Fibroblast of lung (primary cell): ENCODE measurements around the gene MRPS21. TPM values are rescaled to one million over a fixed set of nuclear protein-coding genes. Genes with fewer than 3 reads are reported as not detected.
A peak's percentile ranks its signal among the peaks of the same experiment; 100 is the strongest.

Source experiments
- DNase-seq, 2 donors: peaks; one replicate each; pipeline versions ENCODE4 v3.0.0 to v3.0.0-alpha.2; 2010; ENCODE audit warnings: low read depth in 2 of 2
- H2AFZ ChIP-seq: 2 replicates; pipeline ENCODE4 v1.5.1; 2012; ENCODE audit warnings: low read length, control low read depth, inconsistent platforms
- H3K27ac ChIP-seq: 2 replicates; pipeline ENCODE4 v1.5.1; 2011; ENCODE audit warnings: low read length, control low read depth; ENCODE audit not compliant: insufficient read depth
- H3K27me3 ChIP-seq: 2 replicates; pipeline ENCODE4 v1.5.1; 2011; ENCODE audit warnings: mild to moderate bottlenecking, low read length; ENCODE audit not compliant: control insufficient read depth, insufficient read depth
- H3K36me3 ChIP-seq: 2 replicates; pipeline ENCODE4 v1.5.1; 2011; ENCODE audit warnings: low read length; ENCODE audit not compliant: control insufficient read depth, insufficient read depth
- H3K4me1 ChIP-seq: 2 replicates; pipeline ENCODE4 v1.5.1; 2011; ENCODE audit warnings: low read length; ENCODE audit not compliant: control insufficient read depth, insufficient read depth; ENCODE audit errors: extremely low read depth
- H3K4me2 ChIP-seq: 2 replicates; pipeline ENCODE4 v1.5.1; 2011; ENCODE audit warnings: low read length, control low read depth; ENCODE audit not compliant: insufficient read depth; ENCODE audit errors: extremely low read depth
- H3K4me3 ChIP-seq, 4 experiments: fragments of 200-600 bp in 1 of 4; sonication (generic) in 1 of 4; replicated peaks in 1 of 4; 2 replicates each; pipeline ENCODE4 v1.5.1; 2011 to 2016; ENCODE audit warnings: low read length in 4 of 4, low read depth in 3 of 4, mild to moderate bottlenecking in 3 of 4, control low read depth in 2 of 4, inconsistent platforms in 1 of 4, mixed read lengths in 1 of 4; ENCODE audit not compliant: insufficient read depth in 1 of 4; ENCODE audit errors: control extremely low read depth in 1 of 4
- H3K79me2 ChIP-seq: 2 replicates; pipeline ENCODE4 v1.5.1; 2012; ENCODE audit warnings: mild to moderate bottlenecking, low read length, inconsistent platforms; ENCODE audit not compliant: control insufficient read depth, insufficient read depth
- H3K9ac ChIP-seq: 2 replicates; pipeline ENCODE4 v1.5.1; 2011; ENCODE audit warnings: mild to moderate bottlenecking, low read length, control low read depth; ENCODE audit not compliant: insufficient read depth
- H3K9me3 ChIP-seq: 2 replicates; pipeline ENCODE4 v1.5.1; 2012; ENCODE audit warnings: low read depth, low read length; ENCODE audit not compliant: control insufficient read depth, insufficient read depth
- H4K20me1 ChIP-seq: 2 replicates; pipeline ENCODE4 v1.5.1; 2011; ENCODE audit warnings: low read length; ENCODE audit not compliant: control insufficient read depth, insufficient read depth; ENCODE audit errors: extremely low read depth
- CTCF ChIP-seq, 2 donors: IDR thresholded peaks in 1 of 2; conservative IDR thresholded peaks in 1 of 2; 1 replicate in 1 of 2; 2 replicates in 1 of 2; pipeline ENCODE4 v1.5.1; 2011 to 2012; ENCODE audit warnings: low read length in 2 of 2, control low read depth in 1 of 2, inconsistent platforms in 1 of 2, low read depth in 1 of 2, mild to moderate bottlenecking in 1 of 2
- EZH2 ChIP-seq: IDR thresholded peaks from 2 replicates; pipeline ENCODE4 v1.5.1; 2012; ENCODE audit warnings: low read length, control low read depth, mild to moderate bottlenecking; ENCODE audit errors: missing control alignments
- polyA plus RNA-seq, 2 donors: library from polyadenylated mRNA; depleted of rRNA in 1 of 2; stranded (reverse) in 1 of 2; unstranded in 1 of 2; fragments of >200 nt; gene quantifications; 2 replicates each; pipeline ENCODE4 v1.2.1, GENCODE V29; 2011 to 2012; ENCODE audit warnings: missing spikeins in 1 of 2
- total RNA-seq: library from RNA; depleted of rRNA; stranded (reverse); fragments of >200 nt; gene quantifications from 2 replicates; pipeline ENCODE4 v1.2.1, GENCODE V29; 2014

The MRPS21 gene
- total and polyA plus RNA-seq, 2 donors (not counting 1 experiment from before 2014, with no cell fraction given) = 54.7 to 74.1 TPM

- Histone ChIP-seq H3K9me3 (no peaks in the 10 kb centered on the region), H3K9ac (peak within 1 kb of the TSS; percentile 76), H3K4me1 (peaks cover 4% of the 10 kb centered on the region), H3K79me2 (no peaks in the 10 kb centered on the region), H2AFZ (peak within 1 kb of the TSS; percentile 90), H4K20me1 (no peaks in the 10 kb centered on the region), H3K27me3 (no peaks in the 10 kb centered on the region), H3K4me2 (peak within 1 kb of the TSS; percentile 98), H3K36me3 (no peaks in the 10 kb centered on the region), H3K4me3 (peak within 1 kb of the TSS; percentile 67 to 89 (median 76)), H3K27ac (peak within 1 kb of the TSS; percentile 93)
- DNase-seq = peak; percentile 99 to 100
- TF ChIP-seq CTCF (conservative IDR thresholded peaks at IDR 0.05 in 1 of 2, IDR thresholded peaks at IDR 0.05 in 1 of 2; ENCODE audit: low read depth in 1 of 2, low read length in 2 of 2) = no peak
- no peak for TF ChIP-seq EZH2
Measured at GRCh38 chr1:150281758-150282557, 11.7 kb upstream of the MRPS21 start, which contains the start of gene CIART. Gene CIART, plus strand, starts transcription at chr1:150282554. Its CDS starts 714 bp downstream, at chr1:150283268.

- H3K79me2 ChIP-seq = no peaks in the 10 kb centered on the region
- H3K4me1 ChIP-seq = peaks cover 4% of the 10 kb centered on the region
- H3K9ac ChIP-seq = peak overlapping the region; percentile 64
- H3K9me3 ChIP-seq = no peaks in the 10 kb centered on the region
- no peaks in the 10 kb centered on the region for H3K36me3 ChIP-seq
- no peak for DNase-seq
- H3K27ac ChIP-seq = peak overlapping the region; percentile 78
- no peaks in the 10 kb centered on the region for H4K20me1 ChIP-seq
- H3K4me3 ChIP-seq = peak overlapping the region; percentile 49 to 89 (median 72)
- TF ChIP-seq CTCF (conservative IDR thresholded peaks at IDR 0.05 in 1 of 2, IDR thresholded peaks at IDR 0.05 in 1 of 2; ENCODE audit: low read depth in 1 of 2, low read length in 2 of 2) = no peak
- TF ChIP-seq EZH2 = no peak
- H3K27me3 ChIP-seq = no peaks in the 10 kb centered on the region
- peak overlapping the region; percentile 90 for H3K4me2 ChIP-seq
- H2AFZ ChIP-seq = peak overlapping the region; percentile 64
Measured at GRCh38 chr1:150282558-150282958, 11.1 kb upstream of the MRPS21 start.

GRCh38 chr1:150283260-150283659 is 10.4 kb upstream of the MRPS21 start:
- no peaks in the 10 kb centered on the region for H3K27me3 ChIP-seq
- H3K4me3 ChIP-seq = peak overlapping the region; percentile 49 to 89 (median 72)
- DNase-seq = no peak
- H3K79me2 ChIP-seq = no peaks in the 10 kb centered on the region
- TF ChIP-seq CTCF (conservative IDR thresholded peaks at IDR 0.05 in 1 of 2, IDR thresholded peaks at IDR 0.05 in 1 of 2; ENCODE audit: low read depth in 1 of 2, low read length in 2 of 2) (no peak), EZH2 (no peak)
- H3K4me2 ChIP-seq = peak overlapping the region; percentile 90
- no peak overlapping the region for H2AFZ ChIP-seq
- no peaks in the 10 kb centered on the region for H3K36me3 ChIP-seq
- no peak overlapping the region for H3K9ac ChIP-seq
- no peaks in the 10 kb centered on the region for H4K20me1 ChIP-seq
- H3K4me1 ChIP-seq = peaks cover 4% of the 10 kb centered on the region
- H3K9me3 ChIP-seq = no peaks in the 10 kb centered on the region
- H3K27ac ChIP-seq = no peak overlapping the region
